A673 (cell line): ENCODE data around the gene ITPR2.

Experiments
- EZH2 ChIP-seq: fragments of 200-600 bp; sonication (generic); IDR thresholded peaks from 2 replicates; pipeline ENCODE4 v1.6.1; 2017; ENCODE audit warnings: borderline replicate concordance, low read depth, mild to moderate bottlenecking, mixed read lengths, antibody characterized with exemption, low read length; ENCODE audit not compliant: poor library complexity, severe bottlenecking
- TF ChIP-seq, protein P1 (sequence below): fragments of 300-800, 200-600 bp; sonication (generic); conservative IDR thresholded peaks from 2 replicates; pipeline ENCODE4 v1.5.1; 2017; ENCODE audit warnings: low read depth, mild to moderate bottlenecking, antibody characterized with exemption, low read length, moderate library complexity, mixed read lengths

GRCh38 chr12:26867080-26867479 is 34.1 kb upstream of the ITPR2 start:
- TF ChIP-seq, protein P1, sequence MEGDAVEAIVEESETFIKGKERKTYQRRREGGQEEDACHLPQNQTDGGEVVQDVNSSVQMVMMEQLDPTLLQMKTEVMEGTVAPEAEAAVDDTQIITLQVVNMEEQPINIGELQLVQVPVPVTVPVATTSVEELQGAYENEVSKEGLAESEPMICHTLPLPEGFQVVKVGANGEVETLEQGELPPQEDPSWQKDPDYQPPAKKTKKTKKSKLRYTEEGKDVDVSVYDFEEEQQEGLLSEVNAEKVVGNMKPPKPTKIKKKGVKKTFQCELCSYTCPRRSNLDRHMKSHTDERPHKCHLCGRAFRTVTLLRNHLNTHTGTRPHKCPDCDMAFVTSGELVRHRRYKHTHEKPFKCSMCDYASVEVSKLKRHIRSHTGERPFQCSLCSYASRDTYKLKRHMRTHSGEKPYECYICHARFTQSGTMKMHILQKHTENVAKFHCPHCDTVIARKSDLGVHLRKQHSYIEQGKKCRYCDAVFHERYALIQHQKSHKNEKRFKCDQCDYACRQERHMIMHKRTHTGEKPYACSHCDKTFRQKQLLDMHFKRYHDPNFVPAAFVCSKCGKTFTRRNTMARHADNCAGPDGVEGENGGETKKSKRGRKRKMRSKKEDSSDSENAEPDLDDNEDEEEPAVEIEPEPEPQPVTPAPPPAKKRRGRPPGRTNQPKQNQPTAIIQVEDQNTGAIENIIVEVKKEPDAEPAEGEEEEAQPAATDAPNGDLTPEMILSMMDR = no peak
- no peak for TF ChIP-seq EZH2
